ENCODE data around the gene PRDX3. TPM values are rescaled to one million over a fixed set of nuclear protein-coding genes. Genes with fewer than 3 reads are reported as not detected.

The PRDX3 gene
- polyA plus RNA-seq, 2 of the 4 experiments (the other 2 are of a cell fraction): 432 to 673 TPM

DNA sequence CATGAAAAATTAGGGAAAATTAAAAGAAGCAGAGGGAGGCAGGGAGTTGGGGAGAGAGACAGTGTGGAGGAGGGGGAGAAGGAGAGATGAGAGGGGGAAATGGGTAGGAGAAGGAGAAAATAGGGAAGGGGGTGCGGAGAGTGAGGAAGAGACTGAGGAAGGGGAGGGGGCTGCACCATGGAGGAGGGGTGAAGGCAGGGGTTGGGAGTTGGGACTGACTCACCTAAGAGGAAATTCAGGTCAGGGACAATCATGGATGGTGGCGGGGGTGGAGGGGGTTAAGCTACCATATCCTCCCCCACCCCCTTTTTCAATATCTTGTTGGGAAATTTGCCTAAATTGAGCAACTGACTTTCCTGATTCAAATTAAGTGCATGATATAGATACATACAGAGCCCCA lies 36.8 kb upstream of the PRDX3 start (continued):
- TF ChIP-seq, protein P1, sequence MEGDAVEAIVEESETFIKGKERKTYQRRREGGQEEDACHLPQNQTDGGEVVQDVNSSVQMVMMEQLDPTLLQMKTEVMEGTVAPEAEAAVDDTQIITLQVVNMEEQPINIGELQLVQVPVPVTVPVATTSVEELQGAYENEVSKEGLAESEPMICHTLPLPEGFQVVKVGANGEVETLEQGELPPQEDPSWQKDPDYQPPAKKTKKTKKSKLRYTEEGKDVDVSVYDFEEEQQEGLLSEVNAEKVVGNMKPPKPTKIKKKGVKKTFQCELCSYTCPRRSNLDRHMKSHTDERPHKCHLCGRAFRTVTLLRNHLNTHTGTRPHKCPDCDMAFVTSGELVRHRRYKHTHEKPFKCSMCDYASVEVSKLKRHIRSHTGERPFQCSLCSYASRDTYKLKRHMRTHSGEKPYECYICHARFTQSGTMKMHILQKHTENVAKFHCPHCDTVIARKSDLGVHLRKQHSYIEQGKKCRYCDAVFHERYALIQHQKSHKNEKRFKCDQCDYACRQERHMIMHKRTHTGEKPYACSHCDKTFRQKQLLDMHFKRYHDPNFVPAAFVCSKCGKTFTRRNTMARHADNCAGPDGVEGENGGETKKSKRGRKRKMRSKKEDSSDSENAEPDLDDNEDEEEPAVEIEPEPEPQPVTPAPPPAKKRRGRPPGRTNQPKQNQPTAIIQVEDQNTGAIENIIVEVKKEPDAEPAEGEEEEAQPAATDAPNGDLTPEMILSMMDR (IDR thresholded peaks at IDR 0.05): no peak
- TF ChIP-seq SMC3 (IDR thresholded peaks at IDR 0.05) (no peak), JUNB (IDR thresholded peaks at IDR 0.05) (no peak), RARB (CRISPR knock-in tag; IDR thresholded peaks at IDR 0.05) (no peak)

DNA sequence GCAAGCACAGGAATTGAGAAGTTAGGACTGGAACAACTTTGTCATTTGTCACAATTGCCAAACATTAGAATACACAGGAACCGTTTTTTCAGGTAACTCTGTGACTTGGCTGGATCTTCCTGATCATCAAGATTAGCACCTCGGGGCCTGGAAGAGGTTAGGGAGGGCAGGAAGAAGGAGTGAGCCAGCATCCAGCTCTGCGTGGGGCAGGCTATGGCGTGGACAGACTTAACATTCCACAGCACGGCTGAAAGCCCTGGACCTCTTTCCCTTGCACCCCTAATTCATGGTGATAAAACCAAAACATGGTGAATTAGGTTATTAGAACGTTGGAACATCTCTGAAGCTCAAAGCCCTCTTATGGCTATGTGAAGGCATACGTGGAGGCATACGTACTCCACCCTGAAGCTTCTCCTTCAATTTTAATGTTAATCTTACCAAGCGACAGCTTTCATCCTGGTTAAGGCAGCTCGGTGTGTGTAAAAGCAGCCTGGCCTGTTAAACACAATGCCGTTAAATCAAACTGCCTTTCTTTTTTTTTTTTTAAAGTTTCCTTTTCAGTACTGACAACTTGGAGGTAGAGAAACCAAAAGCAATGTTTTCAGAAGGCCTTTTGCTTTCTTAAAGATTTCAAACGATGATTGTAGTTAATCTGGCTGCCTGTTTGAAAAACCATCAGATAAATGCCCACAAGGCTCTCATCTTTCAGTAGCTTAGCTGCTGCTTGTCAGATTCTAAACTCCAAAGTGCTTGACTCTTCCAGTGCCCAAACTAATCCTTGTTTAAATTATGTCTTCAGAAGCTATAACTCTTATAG lies 33.2 kb upstream of the PRDX3 start:
- FAIRE-seq (no peak), ATAC-seq (no peak), DNase-seq (ENCODE audit: low read depth in 1 of 2, low spot score in 1 of 2) (no peak)
- no peaks in the 10 kb centered on the region for H3K9me3 ChIP-seq
- H3K4me1 ChIP-seq: peaks cover 26% of the 10 kb centered on the region
- ChIA-PET POLR2A (interaction anchor here (0.5 kb wide), 1 partner anchor 725 kb away, joined by 3 read pairs; no protein-coding TSS in a partner anchor), CTCF (interaction anchor here (0.6 to 12.6 kb wide), 10 partner anchors 13 to 278 kb away, joined by 3 to 186 read pairs (median 3); no protein-coding TSS in a partner anchor)
- WGBS (ENCODE audit: missing lambda C conversion rate): 71% methylated on average over 12 of the region's 12 CpGs
- no peak overlapping the region for H3K4me3 ChIP-seq
- peak overlapping the region in 1 of 2 experiments; percentile 12; a peak in 1 of 6 replicates for H3K27ac ChIP-seq
- TF ChIP-seq, protein P2, sequence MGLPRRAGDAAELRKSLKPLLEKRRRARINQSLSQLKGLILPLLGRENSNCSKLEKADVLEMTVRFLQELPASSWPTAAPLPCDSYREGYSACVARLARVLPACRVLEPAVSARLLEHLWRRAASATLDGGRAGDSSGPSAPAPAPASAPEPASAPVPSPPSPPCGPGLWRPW (IDR thresholded peaks at IDR 0.05): no peak
- no peak for TF ChIP-seq RARB (CRISPR knock-in tag; IDR thresholded peaks at IDR 0.05)
- peak overlapping the region; percentile 4; the same call in 1 of the 3 replicates for H3K4me2 ChIP-seq

DNA sequence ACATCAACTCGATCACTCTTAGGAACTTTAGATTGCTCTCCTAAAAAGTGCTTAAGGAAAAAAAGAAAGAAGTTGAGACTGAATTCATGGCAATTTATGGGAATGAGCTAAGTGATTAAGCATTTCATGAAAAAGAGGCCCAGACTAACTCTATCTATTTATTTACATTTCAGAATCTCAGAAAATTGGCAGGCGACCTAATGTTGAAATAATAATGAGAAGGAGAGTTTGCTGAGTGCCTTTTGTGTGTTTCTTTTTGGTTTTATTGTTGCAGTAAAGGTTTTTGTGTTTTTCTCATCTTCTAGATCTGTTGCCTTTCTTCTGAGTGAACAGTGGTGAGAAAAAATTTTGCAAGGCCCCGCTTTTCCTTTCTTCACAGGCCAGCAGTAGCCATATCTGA lies 32.6 kb upstream of the PRDX3 start:
- DNase-seq (ENCODE audit: low read depth in 1 of 2, low spot score in 1 of 2) (no peak), ATAC-seq (no peak), FAIRE-seq (no peak)
- H3K4me2 ChIP-seq: peak overlapping the region; percentile 4; the same call in 1 of the 3 replicates
- ChIA-PET POLR2A (interaction anchor here (0.5 kb wide), 1 partner anchor 726 kb away, joined by 3 read pairs; no protein-coding TSS in a partner anchor), CTCF (interaction anchor here (0.8 to 12.6 kb wide), 7 partner anchors 12 to 279 kb away, joined by 3 to 186 read pairs (median 4); no protein-coding TSS in a partner anchor)
- 68% methylated on average over 3 of the region's 3 CpGs for WGBS (ENCODE audit: missing lambda C conversion rate)
- no peak for TF ChIP-seq CHD2 (IDR thresholded peaks at IDR 0.05; ENCODE audit: low read length, partially characterized antibody)
- TF ChIP-seq, protein P2 (IDR thresholded peaks at IDR 0.05): no peak
- TF ChIP-seq JUN (IDR thresholded peaks at IDR 0.05): no peak
- TF ChIP-seq RCOR1 (IDR thresholded peaks at IDR 0.05; ENCODE audit: low read depth, low read length): no peak
- no peak for TF ChIP-seq JUNB (IDR thresholded peaks at IDR 0.05)
- no peak for TF ChIP-seq NFE2L2 (conservative IDR thresholded peaks at IDR 0.05; ENCODE audit: low read length)
- peaks cover 29% of the 10 kb centered on the region for H3K4me1 ChIP-seq
- H3K4me3 ChIP-seq: no peak overlapping the region
- H3K9me3 ChIP-seq: no peaks in the 10 kb centered on the region
- peak overlapping the region in 1 of 2 experiments; percentile 12; a peak in 1 of 6 replicates for H3K27ac ChIP-seq

DNA sequence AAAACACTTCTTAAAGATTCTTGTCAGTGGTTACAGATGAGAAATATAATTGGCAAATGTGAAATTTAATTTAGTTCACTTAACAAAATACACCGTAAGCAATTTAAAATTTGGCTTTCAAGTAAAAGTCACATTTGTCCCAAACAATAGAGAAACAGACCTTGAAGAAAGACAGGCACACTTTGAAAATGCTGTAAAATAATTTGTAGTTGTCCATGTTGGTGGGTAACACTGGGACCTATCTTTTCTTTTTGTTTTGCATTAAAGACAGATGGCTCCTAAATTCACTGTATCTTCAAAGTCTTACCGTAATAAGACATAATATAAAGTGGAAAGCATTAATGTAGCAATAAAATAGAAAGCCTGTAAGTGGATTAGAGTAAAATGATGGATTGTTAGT lies 32.0 kb upstream of the PRDX3 start:
- WGBS (ENCODE audit: missing lambda C conversion rate): 92% methylated on average over 2 of the region's 2 CpGs
- POLR2A ChIA-PET: no interaction called here
- ATAC-seq: no peak
- no peak overlapping the region for H3K27ac ChIP-seq
- FAIRE-seq: no peak
- H3K4me2 ChIP-seq: 0 out of 3 replicates have a peak overlapping the region, but pooled peaks have one; percentile 4
- no peaks in the 10 kb centered on the region for H3K9me3 ChIP-seq
- CTCF ChIA-PET: interaction anchor here (0.8 to 16.9 kb wide), 14 partner anchors 8 to 280 kb away, joined by 3 to 283 read pairs (median 8); no protein-coding TSS in a partner anchor
- no peak overlapping the region for H3K4me3 ChIP-seq
- no peak for DNase-seq (ENCODE audit: low read depth in 1 of 2, low spot score in 1 of 2)
- TF ChIP-seq, protein P3, sequence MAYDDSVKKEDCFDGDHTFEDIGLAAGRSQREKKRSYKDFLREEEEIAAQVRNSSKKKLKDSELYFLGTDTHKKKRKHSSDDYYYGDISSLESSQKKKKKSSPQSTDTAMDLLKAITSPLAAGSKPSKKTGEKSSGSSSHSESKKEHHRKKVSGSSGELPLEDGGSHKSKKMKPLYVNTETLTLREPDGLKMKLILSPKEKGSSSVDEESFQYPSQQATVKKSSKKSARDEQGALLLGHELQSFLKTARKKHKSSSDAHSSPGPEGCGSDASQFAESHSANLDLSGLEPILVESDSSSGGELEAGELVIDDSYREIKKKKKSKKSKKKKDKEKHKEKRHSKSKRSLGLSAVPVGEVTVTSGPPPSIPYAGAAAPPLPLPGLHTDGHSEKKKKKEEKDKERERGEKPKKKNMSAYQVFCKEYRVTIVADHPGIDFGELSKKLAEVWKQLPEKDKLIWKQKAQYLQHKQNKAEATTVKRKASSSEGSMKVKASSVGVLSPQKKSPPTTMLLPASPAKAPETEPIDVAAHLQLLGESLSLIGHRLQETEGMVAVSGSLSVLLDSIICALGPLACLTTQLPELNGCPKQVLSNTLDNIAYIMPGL (CRISPR knock-in tag; IDR thresholded peaks at IDR 0.05; ENCODE audit: borderline replicate concordance): no peak
- no peak for TF ChIP-seq EHF (CRISPR knock-in tag; IDR thresholded peaks at IDR 0.05)
- no peak for TF ChIP-seq POLR2AphosphoS2 (conservative IDR thresholded peaks at IDR 0.05; ENCODE audit: low read length)
- no peak for TF ChIP-seq ZFP36 (IDR thresholded peaks at IDR 0.05; ENCODE audit: borderline replicate concordance, partially characterized antibody)
- TF ChIP-seq, protein P4, sequence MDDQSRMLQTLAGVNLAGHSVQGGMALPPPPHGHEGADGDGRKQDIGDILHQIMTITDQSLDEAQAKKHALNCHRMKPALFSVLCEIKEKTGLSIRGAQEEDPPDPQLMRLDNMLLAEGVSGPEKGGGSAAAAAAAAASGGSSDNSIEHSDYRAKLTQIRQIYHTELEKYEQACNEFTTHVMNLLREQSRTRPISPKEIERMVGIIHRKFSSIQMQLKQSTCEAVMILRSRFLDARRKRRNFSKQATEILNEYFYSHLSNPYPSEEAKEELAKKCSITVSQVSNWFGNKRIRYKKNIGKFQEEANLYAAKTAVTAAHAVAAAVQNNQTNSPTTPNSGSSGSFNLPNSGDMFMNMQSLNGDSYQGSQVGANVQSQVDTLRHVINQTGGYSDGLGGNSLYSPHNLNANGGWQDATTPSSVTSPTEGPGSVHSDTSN (IDR thresholded peaks at IDR 0.05): no peak
- TF ChIP-seq, protein P5, sequence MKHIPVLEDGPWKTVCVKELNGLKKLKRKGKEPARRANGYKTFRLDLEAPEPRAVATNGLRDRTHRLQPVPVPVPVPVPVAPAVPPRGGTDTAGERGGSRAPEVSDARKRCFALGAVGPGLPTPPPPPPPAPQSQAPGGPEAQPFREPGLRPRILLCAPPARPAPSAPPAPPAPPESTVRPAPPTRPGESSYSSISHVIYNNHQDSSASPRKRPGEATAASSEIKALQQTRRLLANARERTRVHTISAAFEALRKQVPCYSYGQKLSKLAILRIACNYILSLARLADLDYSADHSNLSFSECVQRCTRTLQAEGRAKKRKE (CRISPR knock-in tag; IDR thresholded peaks at IDR 0.05; ENCODE audit: low read depth): no peak
- no peak for TF ChIP-seq CHD2 (IDR thresholded peaks at IDR 0.05; ENCODE audit: low read length, partially characterized antibody)
- TF ChIP-seq KDM1A (IDR thresholded peaks at IDR 0.05; ENCODE audit: low read depth): no peak
- H3K4me1 ChIP-seq: peaks cover 33% of the 10 kb centered on the region

Data from A549 (cell line).